ENCODE measurements around the gene GNA14. TPM values are rescaled to one million over a fixed set of nuclear protein-coding genes. Genes with fewer than 3 reads are reported as not detected.
A peak's percentile ranks its signal among the peaks of the same experiment; 100 is the strongest.

Gene GNA14
- polyA plus RNA-seq, 2 of the 4 experiments (the other 2 are of a cell fraction): 0.04 to 0.06 TPM

DNA sequence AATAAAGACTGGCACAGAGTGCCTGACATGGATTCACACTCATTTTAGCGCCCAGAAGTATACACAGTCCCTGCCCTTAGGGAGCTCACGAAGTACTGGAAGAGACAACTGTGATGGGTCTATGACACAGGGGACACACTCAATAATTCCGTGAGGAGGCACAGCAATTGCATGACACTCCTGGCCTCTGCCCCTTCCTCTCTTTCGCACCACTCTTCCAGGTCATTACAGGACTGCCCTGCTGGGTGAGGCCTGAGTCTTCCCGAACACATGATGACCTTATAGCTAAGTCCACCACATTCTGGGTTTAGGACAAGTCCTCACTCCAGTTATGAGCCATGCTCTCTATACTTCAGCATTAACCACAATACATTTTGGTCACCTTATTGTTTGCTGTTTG, 134.7 kb downstream of the GNA14 start:
- FAIRE-seq (no peak), ATAC-seq (peak in 1 of 2 experiments; percentile 26; a peak in 3 of 6 replicates), DNase-seq (ENCODE audit: low read depth in 1 of 2, low spot score in 1 of 2) (no peak)
- Histone ChIP-seq H3K4me1 (peaks cover 26% of the 10 kb centered on the region), H3K4me2 (peak overlapping the region; percentile 37; the same call in 2 of the 3 replicates), H3K9me3 (no peaks in the 10 kb centered on the region), H3K27ac (no peak overlapping the region), H3K4me3 (no peak overlapping the region)
- ChIA-PET CTCF (interaction anchor here (0.9 kb wide), 1 partner anchor 10 kb away, joined by 3 read pairs; no protein-coding TSS in a partner anchor), POLR2A (no interaction called here)
- WGBS (ENCODE audit: missing lambda C conversion rate): 80% methylated on average over 5 of the region's 5 CpGs
- TF ChIP-seq RAD21 (conservative IDR thresholded peaks at IDR 0.05 in 1 of 2, IDR thresholded peaks at IDR 0.05 in 1 of 2): no peak
- TF ChIP-seq GATA3 (IDR thresholded peaks at IDR 0.05; ENCODE audit: borderline replicate concordance): no peak
- no peak for TF ChIP-seq REST (IDR thresholded peaks at IDR 0.05)
- TF ChIP-seq KDM5A (IDR thresholded peaks at IDR 0.05): no peak
- no peak for TF ChIP-seq NR3C1 (IDR thresholded peaks at IDR 0.05)
- TF ChIP-seq SREBF2 (IDR thresholded peaks at IDR 0.05): no peak
- TF ChIP-seq HOXA7 (CRISPR knock-in tag; IDR thresholded peaks at IDR 0.05): no peak
- TF ChIP-seq, protein P1, sequence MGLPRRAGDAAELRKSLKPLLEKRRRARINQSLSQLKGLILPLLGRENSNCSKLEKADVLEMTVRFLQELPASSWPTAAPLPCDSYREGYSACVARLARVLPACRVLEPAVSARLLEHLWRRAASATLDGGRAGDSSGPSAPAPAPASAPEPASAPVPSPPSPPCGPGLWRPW (IDR thresholded peaks at IDR 0.05): no peak
- TF ChIP-seq HMGXB4 (CRISPR knock-in tag; IDR thresholded peaks at IDR 0.05; ENCODE audit: borderline replicate concordance): no peak
- TF ChIP-seq, protein P2, sequence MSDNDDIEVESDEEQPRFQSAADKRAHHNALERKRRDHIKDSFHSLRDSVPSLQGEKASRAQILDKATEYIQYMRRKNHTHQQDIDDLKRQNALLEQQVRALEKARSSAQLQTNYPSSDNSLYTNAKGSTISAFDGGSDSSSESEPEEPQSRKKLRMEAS (IDR thresholded peaks at IDR 0.05): no peak
- no peak for TF ChIP-seq POLR2A (IDR thresholded peaks at IDR 0.05; ENCODE audit: low read length)

- CTCF ChIA-PET: interaction anchor here (0.9 kb wide), 1 partner anchor 9 kb away, joined by 3 read pairs; no protein-coding TSS in a partner anchor
- Histone ChIP-seq H3K9me3 (no peaks in the 10 kb centered on the region), H3K4me3 (no peak overlapping the region), H3K27ac (no peak overlapping the region), H3K4me2 (peak overlapping the region; percentile 37), H3K4me1 (peaks cover 26% of the 10 kb centered on the region)
- TF ChIP-seq, protein P1 (IDR thresholded peaks at IDR 0.05): peak; percentile 25; the same call in 1 of the 2 replicates
- TF ChIP-seq GATA3 (IDR thresholded peaks at IDR 0.05; ENCODE audit: borderline replicate concordance): peak; percentile 56; the same call in 1 of the 2 replicates
- TF ChIP-seq CTCF (IDR thresholded peaks at IDR 0.05): no peak
- no peak for TF ChIP-seq CBX8 (IDR thresholded peaks at IDR 0.05)
- no peak for TF ChIP-seq RAD21 (conservative IDR thresholded peaks at IDR 0.05 in 1 of 2, IDR thresholded peaks at IDR 0.05 in 1 of 2)
- no peak for TF ChIP-seq HOXB5 (CRISPR knock-in tag; IDR thresholded peaks at IDR 0.05)
- TF ChIP-seq MAFK (IDR thresholded peaks at IDR 0.05; ENCODE audit: partially characterized antibody): no peak
- no peak for TF ChIP-seq KDM1A (IDR thresholded peaks at IDR 0.05; ENCODE audit: low read depth)
- no peak for TF ChIP-seq POLR2A (IDR thresholded peaks at IDR 0.05; ENCODE audit: low read length)
- TF ChIP-seq USF2 (IDR thresholded peaks at IDR 0.05): no peak
- no peak for TF ChIP-seq HDAC2 (IDR thresholded peaks at IDR 0.05)
- TF ChIP-seq POLR2AphosphoS2 (conservative IDR thresholded peaks at IDR 0.05; ENCODE audit: low read length): no peak
- no peak for TF ChIP-seq KDM5A (IDR thresholded peaks at IDR 0.05)
- no peak for TF ChIP-seq MAZ (IDR thresholded peaks at IDR 0.05; ENCODE audit: borderline replicate concordance, low read depth, low read length)
- TF ChIP-seq RNF2 (IDR thresholded peaks at IDR 0.05; ENCODE audit: borderline replicate concordance, low read depth): no peak
- TF ChIP-seq RCOR1 (IDR thresholded peaks at IDR 0.05; ENCODE audit: low read depth, low read length): no peak
- 0 out of 3 replicates have a peak, but pooled peaks have one; percentile 33 for TF ChIP-seq BCL3 (IDR thresholded peaks at IDR 0.05)
- TF ChIP-seq NR3C1 (IDR thresholded peaks at IDR 0.05): no peak
- TF ChIP-seq CEBPB (IDR thresholded peaks at IDR 0.05): peak; percentile 68 to 83; a peak in 3 of 4 replicates
- TF ChIP-seq, protein P2 (IDR thresholded peaks at IDR 0.05): 0 out of 2 replicates have a peak, but pooled peaks have one; percentile 30
- POLR2A ChIA-PET: no interaction called here
- DNase-seq (ENCODE audit: low read depth in 1 of 2, low spot score in 1 of 2) (peak in 1 of 2 experiments; percentile 57), FAIRE-seq (no peak), ATAC-seq (peak in 1 of 2 experiments; percentile 39; a peak in 2 of 6 replicates)
Measured at GRCh38 chr9:77512876-77513275, 135.2 kb downstream of the GNA14 start.
